Fibroblast of lung (primary cell): Measurements from ENCODE around the gene KCNMA1. TPM values are rescaled to one million over a fixed set of nuclear protein-coding genes. Genes with fewer than 3 reads are reported as not detected.
A peak's percentile ranks its signal among the peaks of the same experiment; 100 is the strongest.

Experiments used
- DNase-seq, 2 donors: peaks; one replicate each; pipeline versions ENCODE4 v3.0.0 to v3.0.0-alpha.2; 2010; ENCODE audit warnings: low read depth in 2 of 2
- H2AFZ ChIP-seq: 2 replicates; pipeline ENCODE4 v1.5.1; 2012; ENCODE audit warnings: low read length, control low read depth, inconsistent platforms
- H3K27ac ChIP-seq: 2 replicates; pipeline ENCODE4 v1.5.1; 2011; ENCODE audit warnings: low read length, control low read depth; ENCODE audit not compliant: insufficient read depth
- H3K27me3 ChIP-seq: 2 replicates; pipeline ENCODE4 v1.5.1; 2011; ENCODE audit warnings: mild to moderate bottlenecking, low read length; ENCODE audit not compliant: control insufficient read depth, insufficient read depth
- H3K36me3 ChIP-seq: 2 replicates; pipeline ENCODE4 v1.5.1; 2011; ENCODE audit warnings: low read length; ENCODE audit not compliant: control insufficient read depth, insufficient read depth
- H3K4me1 ChIP-seq: 2 replicates; pipeline ENCODE4 v1.5.1; 2011; ENCODE audit warnings: low read length; ENCODE audit not compliant: control insufficient read depth, insufficient read depth; ENCODE audit errors: extremely low read depth
- H3K4me2 ChIP-seq: 2 replicates; pipeline ENCODE4 v1.5.1; 2011; ENCODE audit warnings: low read length, control low read depth; ENCODE audit not compliant: insufficient read depth; ENCODE audit errors: extremely low read depth
- H3K4me3 ChIP-seq, 4 experiments: fragments of 200-600 bp in 1 of 4; sonication (generic) in 1 of 4; replicated peaks in 1 of 4; 2 replicates each; pipeline ENCODE4 v1.5.1; 2011 to 2016; ENCODE audit warnings: low read length in 4 of 4, low read depth in 3 of 4, mild to moderate bottlenecking in 3 of 4, control low read depth in 2 of 4, inconsistent platforms in 1 of 4, mixed read lengths in 1 of 4; ENCODE audit not compliant: insufficient read depth in 1 of 4; ENCODE audit errors: control extremely low read depth in 1 of 4
- H3K79me2 ChIP-seq: 2 replicates; pipeline ENCODE4 v1.5.1; 2012; ENCODE audit warnings: mild to moderate bottlenecking, low read length, inconsistent platforms; ENCODE audit not compliant: control insufficient read depth, insufficient read depth
- H3K9ac ChIP-seq: 2 replicates; pipeline ENCODE4 v1.5.1; 2011; ENCODE audit warnings: mild to moderate bottlenecking, low read length, control low read depth; ENCODE audit not compliant: insufficient read depth
- H3K9me3 ChIP-seq: 2 replicates; pipeline ENCODE4 v1.5.1; 2012; ENCODE audit warnings: low read depth, low read length; ENCODE audit not compliant: control insufficient read depth, insufficient read depth
- H4K20me1 ChIP-seq: 2 replicates; pipeline ENCODE4 v1.5.1; 2011; ENCODE audit warnings: low read length; ENCODE audit not compliant: control insufficient read depth, insufficient read depth; ENCODE audit errors: extremely low read depth
- CTCF ChIP-seq, 2 donors: IDR thresholded peaks in 1 of 2; conservative IDR thresholded peaks in 1 of 2; 1 replicate in 1 of 2; 2 replicates in 1 of 2; pipeline ENCODE4 v1.5.1; 2011 to 2012; ENCODE audit warnings: low read length in 2 of 2, control low read depth in 1 of 2, inconsistent platforms in 1 of 2, low read depth in 1 of 2, mild to moderate bottlenecking in 1 of 2
- EZH2 ChIP-seq: IDR thresholded peaks from 2 replicates; pipeline ENCODE4 v1.5.1; 2012; ENCODE audit warnings: low read length, control low read depth, mild to moderate bottlenecking; ENCODE audit errors: missing control alignments
- polyA plus RNA-seq, 2 donors: library from polyadenylated mRNA; depleted of rRNA in 1 of 2; stranded (reverse) in 1 of 2; unstranded in 1 of 2; fragments of >200 nt; gene quantifications; 2 replicates each; pipeline ENCODE4 v1.2.1, GENCODE V29; 2011 to 2012; ENCODE audit warnings: missing spikeins in 1 of 2
- total RNA-seq: library from RNA; depleted of rRNA; stranded (reverse); fragments of >200 nt; gene quantifications from 2 replicates; pipeline ENCODE4 v1.2.1, GENCODE V29; 2014

Gene KCNMA1
- total and polyA plus RNA-seq, 2 donors (not counting 1 experiment from before 2014, with no cell fraction given) = 31.0 to 138 TPM

GRCh38 chr10:77478247-77478961 is 159.2 kb downstream of the KCNMA1 start:
- Histone ChIP-seq H3K9me3 (no peaks in the 10 kb centered on the region), H3K27ac (no peak overlapping the region), H3K27me3 (no peaks in the 10 kb centered on the region), H3K4me1 (peaks cover 8% of the 10 kb centered on the region), H3K4me2 (peak overlapping the region; percentile 16), H3K4me3 (no peak overlapping the region), H3K79me2 (no peaks in the 10 kb centered on the region), H3K9ac (no peak overlapping the region), H2AFZ (no peak overlapping the region), H4K20me1 (no peaks in the 10 kb centered on the region), H3K36me3 (no peaks in the 10 kb centered on the region)
- TF ChIP-seq CTCF (conservative IDR thresholded peaks at IDR 0.05 in 1 of 2, IDR thresholded peaks at IDR 0.05 in 1 of 2; ENCODE audit: low read depth in 1 of 2, low read length in 2 of 2) (no peak), EZH2 (no peak)
- DNase-seq = peak; percentile 83 to 95

- Histone ChIP-seq H4K20me1 (no peaks in the 10 kb centered on the region), H3K27ac (no peak overlapping the region), H3K9me3 (no peaks in the 10 kb centered on the region), H3K4me3 (no peak overlapping the region), H3K27me3 (no peaks in the 10 kb centered on the region), H2AFZ (no peak overlapping the region), H3K4me2 (no peak overlapping the region), H3K36me3 (no peaks in the 10 kb centered on the region), H3K4me1 (peaks cover 8% of the 10 kb centered on the region), H3K9ac (no peak overlapping the region), H3K79me2 (no peaks in the 10 kb centered on the region)
- DNase-seq = no peak
- TF ChIP-seq EZH2 (no peak), CTCF (conservative IDR thresholded peaks at IDR 0.05 in 1 of 2, IDR thresholded peaks at IDR 0.05 in 1 of 2; ENCODE audit: low read depth in 1 of 2, low read length in 2 of 2) (no peak)
These were observed 162.1 kb downstream of the KCNMA1 start for GRCh38 chr10:77475522-77475921.

- TF ChIP-seq CTCF (conservative IDR thresholded peaks at IDR 0.05 in 1 of 2, IDR thresholded peaks at IDR 0.05 in 1 of 2; ENCODE audit: low read depth in 1 of 2, low read length in 2 of 2) = no peak
- no peak for TF ChIP-seq EZH2
- Histone ChIP-seq H3K4me2 (no peak overlapping the region), H3K4me1 (peaks cover 8% of the 10 kb centered on the region)
These were observed 162.7 kb downstream of the KCNMA1 start for GRCh38 chr10:77474939-77475338.

More at GRCh38 chr10:77474939-77475338, 162.7 kb downstream of the KCNMA1 start:
- no peak overlapping the region for H2AFZ ChIP-seq
- H3K9me3 ChIP-seq = no peaks in the 10 kb centered on the region
- no peak overlapping the region for H3K27ac ChIP-seq
- H3K27me3 ChIP-seq = no peaks in the 10 kb centered on the region
- no peak for DNase-seq
- H3K79me2 ChIP-seq = no peaks in the 10 kb centered on the region
- no peak overlapping the region for H3K4me3 ChIP-seq
- H3K36me3 ChIP-seq = no peaks in the 10 kb centered on the region
- H3K9ac ChIP-seq = no peak overlapping the region
- no peaks in the 10 kb centered on the region for H4K20me1 ChIP-seq
